NB4 (cell line): Measurements from ENCODE around the gene PLEKHA5.

Source experiments
- DNase-seq: peaks from one replicate; pipeline ENCODE4 v3.0.0; 2010; ENCODE audit warnings: low read depth
- H3K4me3 ChIP-seq: one replicate; pipeline ENCODE4 v1.5.1; 2011; ENCODE audit warnings: mild to moderate bottlenecking, low read depth, low read length, moderate library complexity
- CTCF ChIP-seq: IDR thresholded peaks from one replicate; pipeline ENCODE4 v1.5.1; 2012; ENCODE audit warnings: low read depth, low read length
- MAX ChIP-seq: IDR thresholded peaks from 2 replicates; pipeline ENCODE4 v1.6.1; 2011; ENCODE audit warnings: low read depth, low read length
- MYC ChIP-seq: IDR thresholded peaks from 2 replicates; pipeline ENCODE4 v1.6.1; 2011; ENCODE audit warnings: low read depth, low read length
- POLR2A ChIP-seq: IDR thresholded peaks from 2 replicates; pipeline ENCODE4 v1.6.1; 2011; ENCODE audit warnings: mild to moderate bottlenecking; ENCODE audit not compliant: insufficient read length; ENCODE audit errors: extremely low read depth

PLEKHA5 gene

GRCh38 chr12:19139615-19140194, 10.2 kb downstream of the PLEKHA5 start:
- no peak for DNase-seq

DNA sequence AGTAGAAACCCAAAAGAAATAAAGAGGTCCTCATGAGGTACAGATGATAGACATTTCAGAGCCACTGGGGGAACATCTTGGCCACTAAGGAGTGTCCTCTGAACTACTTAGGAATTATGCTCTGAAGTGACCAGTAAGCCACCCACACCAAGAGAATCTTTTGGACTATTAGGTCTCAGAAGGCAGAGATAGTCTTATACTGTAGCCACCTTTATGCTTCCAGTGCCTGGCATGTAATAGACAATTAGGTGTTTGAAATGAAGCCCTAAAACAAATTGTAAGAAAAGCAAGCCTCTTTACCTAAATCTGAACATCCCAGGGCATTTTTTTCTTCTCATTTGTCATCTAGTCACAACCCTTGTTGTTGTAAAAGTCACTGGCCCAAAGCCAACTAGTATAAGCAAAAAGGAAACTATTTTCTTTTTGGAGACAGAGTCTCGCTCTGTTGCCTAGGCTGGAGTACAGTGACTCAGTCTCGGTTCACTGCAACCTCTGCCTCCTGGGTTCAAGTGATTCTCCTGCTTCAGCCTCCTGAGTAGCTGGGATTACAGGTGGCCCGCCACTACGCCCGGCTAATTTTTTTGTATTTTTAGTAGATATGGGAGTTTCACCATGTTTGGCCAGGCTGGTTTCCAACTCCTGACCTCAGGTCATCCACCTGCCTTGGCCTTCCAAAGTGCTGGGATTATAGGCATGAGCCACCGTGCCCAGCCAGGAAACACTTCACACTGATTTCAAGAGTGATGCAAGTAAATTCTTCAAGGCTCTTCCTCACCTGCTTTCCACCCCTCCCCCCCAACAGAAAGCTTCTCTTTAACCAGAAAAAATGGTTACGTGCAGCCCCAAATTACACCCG, 11.1 kb downstream of the PLEKHA5 start:
- no peak for DNase-seq
- H3K4me3 ChIP-seq: no peak overlapping the region
- no peak for TF ChIP-seq POLR2A
- no peak for TF ChIP-seq CTCF
- TF ChIP-seq MAX: no peak
- TF ChIP-seq MYC: no peak

More at GRCh38 chr12:19139615-19140194, 10.2 kb downstream of the PLEKHA5 start:
- no peak for TF ChIP-seq MYC
- TF ChIP-seq MAX: no peak
- TF ChIP-seq CTCF: no peak
- TF ChIP-seq POLR2A: no peak
- H3K4me3 ChIP-seq: no peak overlapping the region

GRCh38 chr12:19142499-19142898, 13.0 kb downstream of the PLEKHA5 start:
- DNase-seq: no peak
- TF ChIP-seq CTCF (no peak), MAX (no peak), POLR2A (no peak), MYC (no peak)
- no peak overlapping the region for H3K4me3 ChIP-seq

- DNase-seq: no peak
Measured at GRCh38 chr12:19144287-19144686, 14.8 kb downstream of the PLEKHA5 start.

GRCh38 chr12:19144985-19145384, 15.5 kb downstream of the PLEKHA5 start:
- no peak for DNase-seq
- no peak for TF ChIP-seq CTCF
- no peak for TF ChIP-seq MYC
- TF ChIP-seq POLR2A: no peak
- TF ChIP-seq MAX: no peak
- H3K4me3 ChIP-seq: no peak overlapping the region

More at GRCh38 chr12:19144287-19144686, 14.8 kb downstream of the PLEKHA5 start:
- no peak overlapping the region for H3K4me3 ChIP-seq
- 0 out of 2 replicates have a peak, but pooled peaks have one; percentile 16 for TF ChIP-seq MYC
- TF ChIP-seq MAX: no peak

DNA sequence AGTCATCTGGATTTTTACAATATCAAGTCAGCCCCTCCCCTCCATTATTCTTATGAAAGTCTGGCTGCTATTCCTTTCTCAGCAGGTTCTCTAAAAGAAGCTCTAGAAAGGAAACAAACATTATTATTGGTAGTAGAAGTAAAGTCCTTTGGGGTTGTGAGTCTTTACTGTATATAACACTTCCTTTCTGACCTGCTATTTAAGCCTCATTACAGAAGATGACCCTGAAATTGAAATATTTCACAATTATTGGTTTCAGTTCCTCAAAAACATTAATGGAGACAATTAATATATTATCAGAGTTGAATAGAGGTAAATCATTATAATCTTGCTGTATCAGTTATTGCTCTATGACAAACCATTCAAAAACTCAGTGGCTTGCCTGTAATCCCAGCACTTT, 19.3 kb downstream of the PLEKHA5 start:
- no peak overlapping the region for H3K4me3 ChIP-seq
- TF ChIP-seq CTCF: no peak
- no peak for DNase-seq
